Endometrial microvascular endothelial cells (primary cell): ENCODE data around the gene DNAH2. TPM values are rescaled to one million over a fixed set of nuclear protein-coding genes. Genes with fewer than 3 reads are reported as not detected.
"Not testable (repeated sequence)": the region's sequence is repeated elsewhere in the genome, so short reads cannot be mapped to it uniquely, and the experiment has no call there.

Source experiments
- in situ Hi-C: cut with HindIII; loops from 2 replicates; pipeline ENCODE4 v1.10.0; 2017; ENCODE audit warnings: low sequenced_read_pairs, low pct_unique_long_range_greater_than_20kb; ENCODE audit errors: inconsistent ontology term
- total RNA-seq: library from RNA; depleted of rRNA; stranded (reverse); fragments of >200 nt; gene quantifications from one replicate; pipeline ENCODE4 v1.2.3, GENCODE V29; 2015; ENCODE audit errors: inconsistent ontology term

The DNAH2 gene
- total RNA-seq, 1 donor from 2014 or later = 1.1 TPM

- in situ Hi-C loops = no loop called here
Observed at GRCh38 chr17:7806587-7806986, 89.0 kb downstream of the DNAH2 start.

GRCh38 chr17:7807206-7807605, 89.7 kb downstream of the DNAH2 start:
- in situ Hi-C loops = no loop called here

- in situ Hi-C loops = no loop called here
Observed at GRCh38 chr17:7809086-7809790, 91.7 kb downstream of the DNAH2 start.

- in situ Hi-C loops = not testable (repeated sequence)
Observed at GRCh38 chr17:7809791-7810343, 92.3 kb downstream of the DNAH2 start.

GRCh38 chr17:7811251-7811650, 93.7 kb downstream of the DNAH2 start:
- in situ Hi-C loops = no loop called here

- in situ Hi-C loops = no loop called here
Observed at GRCh38 chr17:7814969-7815368, 97.4 kb downstream of the DNAH2 start.

GRCh38 chr17:7816926-7817642, 99.5 kb downstream of the DNAH2 start:
- in situ Hi-C loops = no loop called here

GRCh38 chr17:7817643-7817964, 100.1 kb downstream of the DNAH2 start:
- in situ Hi-C loops = no loop called here

- in situ Hi-C loops = no loop called here
Observed at GRCh38 chr17:7818026-7818425, 100.5 kb downstream of the DNAH2 start.

GRCh38 chr17:7818746-7819645, 101.5 kb downstream of the DNAH2 start:
- in situ Hi-C loops = no loop called here

- in situ Hi-C loops = no loop called here
Observed at GRCh38 chr17:7820231-7820630, 102.7 kb downstream of the DNAH2 start.

- in situ Hi-C loops = no loop called here
Observed at GRCh38 chr17:7822126-7822525, 104.6 kb downstream of the DNAH2 start.

GRCh38 chr17:7823581-7824001, 106.0 kb downstream of the DNAH2 start:
- in situ Hi-C loops = no loop called here

GRCh38 chr17:7824021-7824924, 106.7 kb downstream of the DNAH2 start:
- in situ Hi-C loops = no loop called here

GRCh38 chr17:7825206-7825990, 107.9 kb downstream of the DNAH2 start:
- in situ Hi-C loops = no loop called here

- in situ Hi-C loops = no loop called here
Observed at GRCh38 chr17:7830616-7831015, 113.1 kb downstream of the DNAH2 start.

GRCh38 chr17:7831233-7831632, 113.7 kb downstream of the DNAH2 start:
- in situ Hi-C loops = no loop called here

GRCh38 chr17:7832431-7832830, 114.9 kb downstream of the DNAH2 start:
- in situ Hi-C loops = no loop called here
